WTC11 (cell line): ENCODE results near the gene ZNF146. TPM values are rescaled to one million over a fixed set of nuclear protein-coding genes. Genes with fewer than 3 reads are reported as not detected.

ENCODE experiments used
- ATAC-seq: fragments of 200-7000 bp; cut with Tn5 transposase; 2 replicates; pipeline ENCODE4 v1.10.0; 2021; ENCODE audit warnings: mild to moderate bottlenecking, moderate library complexity
- CTCF ChIA-PET: fragments of 300-600 bp; sonication (Branson Sonifier 250); formaldehyde crosslinking; loops from one replicate; lab custom pipeline; 2021; ENCODE audit warnings: antibody characterized with exemption; lab: Charles Lee
- POLR2A ChIA-PET: fragments of 350-600 bp; sonication (Branson Sonifier 250); formaldehyde crosslinking; loops from one replicate; lab custom pipeline; 2021; ENCODE audit warnings: antibody characterized with exemption; lab: Charles Lee
- DNase-seq: peaks from one replicate; pipeline ENCODE4 v3.0.0; 2021; ENCODE audit warnings: low spot score
- H3K27ac Mint-ChIP-seq: 2 replicates; pipeline ENCODE4 v1.8.0; 2021; ENCODE audit warnings: mixed read lengths
- H3K27me3 Mint-ChIP-seq: 2 replicates; pipeline ENCODE4 v1.8.0; 2021; ENCODE audit warnings: low read depth, mild to moderate bottlenecking, moderate library complexity, mixed read lengths
- H3K36me3 Mint-ChIP-seq: 2 replicates; pipeline ENCODE4 v1.8.0; 2021; ENCODE audit warnings: mixed read lengths
- H3K4me1 Mint-ChIP-seq: 2 replicates; pipeline ENCODE4 v1.8.0; 2022; ENCODE audit warnings: mixed read lengths
- H3K4me3 Mint-ChIP-seq: 2 replicates; pipeline ENCODE4 v1.8.0; 2021; ENCODE audit warnings: mild to moderate bottlenecking, moderate library complexity, mixed read lengths
- H3K9me3 Mint-ChIP-seq: 2 replicates; pipeline ENCODE4 v1.8.0; 2021; ENCODE audit warnings: mixed read lengths
- ARID4B ChIP-seq: sonication (generic); formaldehyde crosslinking; IDR thresholded peaks from 2 replicates; pipeline ENCODE4 v1.8.0; 2023; ENCODE audit warnings: missing genetic modification reagents, mild to moderate bottlenecking, borderline replicate concordance
- CREM ChIP-seq: sonication (generic); formaldehyde crosslinking; IDR thresholded peaks from 2 replicates; pipeline ENCODE4 v1.8.1; 2022; ENCODE audit warnings: mild to moderate bottlenecking, missing genetic modification reagents, moderate library complexity
- CTCF ChIP-seq: fragments of 200-600 bp; IDR thresholded peaks from 2 replicates; pipeline ENCODE4 v1.8.0; 2022; ENCODE audit warnings: antibody characterized with exemption
- ELF4 ChIP-seq: sonication (generic); formaldehyde crosslinking; IDR thresholded peaks from 2 replicates; pipeline ENCODE4 v1.8.1; 2022; ENCODE audit warnings: low read depth, mild to moderate bottlenecking, moderate library complexity, missing genetic modification reagents
- ESRRA ChIP-seq: sonication (generic); formaldehyde crosslinking; IDR thresholded peaks from 2 replicates; pipeline ENCODE4 v1.8.1; 2022; ENCODE audit warnings: mild to moderate bottlenecking, missing genetic modification reagents, borderline replicate concordance
- FOXJ3 ChIP-seq: sonication (generic); formaldehyde crosslinking; IDR thresholded peaks from 2 replicates; pipeline ENCODE4 v1.9.0; 2021; ENCODE audit warnings: missing genetic modification reagents, mild to moderate bottlenecking, borderline replicate concordance
- HMGA2 ChIP-seq: fragments of 250-450 bp; sonication (Bioruptor Pico); IDR thresholded peaks from 2 replicates; pipeline ENCODE4 v1.4.0; 2021; ENCODE audit warnings: mild to moderate bottlenecking, moderate library complexity
- HMGXB4 ChIP-seq: sonication (generic); formaldehyde crosslinking; IDR thresholded peaks from 2 replicates; pipeline ENCODE4 v1.8.1; 2023; ENCODE audit warnings: mild to moderate bottlenecking, moderate library complexity, missing genetic modification reagents
- IRF2 ChIP-seq: sonication (generic); formaldehyde crosslinking; IDR thresholded peaks from 2 replicates; pipeline ENCODE4 v1.8.0; 2022; ENCODE audit warnings: low read depth, missing genetic modification reagents, borderline replicate concordance
- MAX ChIP-seq: sonication (generic); formaldehyde crosslinking; IDR thresholded peaks from 2 replicates; pipeline ENCODE4 v1.8.0; 2022; ENCODE audit warnings: mild to moderate bottlenecking, missing genetic modification reagents
- MYBL2 ChIP-seq: sonication (generic); formaldehyde crosslinking; IDR thresholded peaks from 2 replicates; pipeline ENCODE4 v1.8.1; 2023; ENCODE audit warnings: mild to moderate bottlenecking, moderate library complexity, missing genetic modification reagents
- NFE2L1 ChIP-seq: sonication (generic); formaldehyde crosslinking; IDR thresholded peaks from 2 replicates; pipeline ENCODE4 v1.8.1; 2023; ENCODE audit warnings: missing genetic modification reagents
- NFYB ChIP-seq: sonication (generic); formaldehyde crosslinking; conservative IDR thresholded peaks from 2 replicates; pipeline ENCODE4 v1.8.0; 2022; ENCODE audit warnings: low read depth, missing genetic modification reagents
- NR1H2 ChIP-seq: sonication (generic); formaldehyde crosslinking; IDR thresholded peaks from 2 replicates; pipeline ENCODE4 v1.9.0; 2021; ENCODE audit warnings: mild to moderate bottlenecking, moderate library complexity, missing genetic modification reagents
- RELA ChIP-seq: sonication (generic); formaldehyde crosslinking; IDR thresholded peaks from 2 replicates; pipeline ENCODE4 v1.8.1; 2022; ENCODE audit warnings: missing genetic modification reagents, mild to moderate bottlenecking, borderline replicate concordance
- SOX15 ChIP-seq: fragments of 250-450 bp; sonication (Bioruptor Pico); IDR thresholded peaks from 2 replicates; pipeline ENCODE4 v1.9.0; 2021; ENCODE audit warnings: mild to moderate bottlenecking
- TEAD4 ChIP-seq: sonication (generic); formaldehyde crosslinking; IDR thresholded peaks from 2 replicates; pipeline ENCODE4 v1.8.0; 2022; ENCODE audit warnings: mild to moderate bottlenecking, missing genetic modification reagents
- USF1 ChIP-seq: sonication (generic); formaldehyde crosslinking; IDR thresholded peaks from 2 replicates; pipeline ENCODE4 v1.8.0; 2022; ENCODE audit warnings: mild to moderate bottlenecking, missing genetic modification reagents
- USF2 ChIP-seq: sonication (generic); formaldehyde crosslinking; IDR thresholded peaks from 2 replicates; pipeline ENCODE4 v1.8.1; 2023; ENCODE audit warnings: mild to moderate bottlenecking, missing genetic modification reagents, moderate library complexity
- ZNF232 ChIP-seq: sonication (generic); formaldehyde crosslinking; IDR thresholded peaks from 2 replicates; pipeline ENCODE4 v1.8.0; 2022; ENCODE audit warnings: mild to moderate bottlenecking, missing genetic modification reagents
- ZNF396 ChIP-seq: fragments of 250-450 bp; sonication (Bioruptor Pico); IDR thresholded peaks from 2 replicates; pipeline ENCODE4 v1.8.0; 2021; ENCODE audit warnings: mild to moderate bottlenecking, moderate library complexity, borderline replicate concordance
- ZNF532 ChIP-seq: fragments of 250-450 bp; sonication (Bioruptor Pico); IDR thresholded peaks from 2 replicates; pipeline ENCODE4 v1.9.0; 2021; ENCODE audit warnings: mild to moderate bottlenecking, borderline replicate concordance
- total RNA-seq: library from RNA; stranded (reverse); gene quantifications from 3 replicates; pipeline ENCODE4 v1.2.3, GENCODE V29; 2021

The ZNF146 gene
- total RNA-seq, 1 experiment from 2014 or later = 128 TPM

- TF ChIP-seq ZNF532 (CRISPR knock-in tag) (no peak), MYBL2 (CRISPR knock-in tag) (no peak), ZNF232 (no peak), HMGXB4 (CRISPR knock-in tag) (no peak), ARID4B (CRISPR knock-in tag) (no peak), MAX (CRISPR knock-in tag) (no peak), NFYB (CRISPR knock-in tag) (no peak), SOX15 (CRISPR knock-in tag) (no peak), NFE2L1 (no peak), ZNF396 (CRISPR knock-in tag) (no peak), ESRRA (CRISPR knock-in tag) (no peak), NR1H2 (CRISPR knock-in tag) (no peak), FOXJ3 (CRISPR knock-in tag) (no peak)
These were observed 45.7 kb upstream of the ZNF146 start (continued) for GRCh38 chr19:36169084-36169760.

GRCh38 chr19:36172852-36173251 lies 42.1 kb upstream of the ZNF146 start:
- Mint-ChIP-seq H3K36me3 (no peaks in the 10 kb centered on the region), H3K27ac (no peak overlapping the region), H3K27me3 (peaks cover 12% of the 10 kb centered on the region), H3K4me3 (no peak overlapping the region), H3K9me3 (no peaks in the 10 kb centered on the region), H3K4me1 (0 out of 2 replicates have a peak, but pooled peaks cover 7% of the 10 kb centered on the region)
- no peak for DNase-seq
- TF ChIP-seq ELF4 (CRISPR knock-in tag) = no peak
- no peak for TF ChIP-seq TEAD4 (CRISPR knock-in tag)
- TF ChIP-seq CTCF = no peak
- TF ChIP-seq RELA (CRISPR knock-in tag) = no peak
- no peak for TF ChIP-seq HMGA2 (CRISPR knock-in tag)
- TF ChIP-seq IRF2 = no peak
- TF ChIP-seq USF2 (CRISPR knock-in tag) = no peak
- no peak for TF ChIP-seq USF1 (CRISPR knock-in tag)
- no peak for TF ChIP-seq CREM (CRISPR knock-in tag)
- ChIA-PET POLR2A (no interaction called here), CTCF (interaction anchor here (0.8 to 2.0 kb wide), 2 partner anchors 24 to 45 kb away, joined by 3 to 10 read pairs; no protein-coding TSS in a partner anchor)
- ATAC-seq = no peak
